ENCODE measurements around the gene TMEM145.
"Not testable (repeated sequence)": the region's sequence is repeated elsewhere in the genome, so short reads cannot be mapped to it uniquely, and the experiment has no call there.

TMEM145 gene

DNA sequence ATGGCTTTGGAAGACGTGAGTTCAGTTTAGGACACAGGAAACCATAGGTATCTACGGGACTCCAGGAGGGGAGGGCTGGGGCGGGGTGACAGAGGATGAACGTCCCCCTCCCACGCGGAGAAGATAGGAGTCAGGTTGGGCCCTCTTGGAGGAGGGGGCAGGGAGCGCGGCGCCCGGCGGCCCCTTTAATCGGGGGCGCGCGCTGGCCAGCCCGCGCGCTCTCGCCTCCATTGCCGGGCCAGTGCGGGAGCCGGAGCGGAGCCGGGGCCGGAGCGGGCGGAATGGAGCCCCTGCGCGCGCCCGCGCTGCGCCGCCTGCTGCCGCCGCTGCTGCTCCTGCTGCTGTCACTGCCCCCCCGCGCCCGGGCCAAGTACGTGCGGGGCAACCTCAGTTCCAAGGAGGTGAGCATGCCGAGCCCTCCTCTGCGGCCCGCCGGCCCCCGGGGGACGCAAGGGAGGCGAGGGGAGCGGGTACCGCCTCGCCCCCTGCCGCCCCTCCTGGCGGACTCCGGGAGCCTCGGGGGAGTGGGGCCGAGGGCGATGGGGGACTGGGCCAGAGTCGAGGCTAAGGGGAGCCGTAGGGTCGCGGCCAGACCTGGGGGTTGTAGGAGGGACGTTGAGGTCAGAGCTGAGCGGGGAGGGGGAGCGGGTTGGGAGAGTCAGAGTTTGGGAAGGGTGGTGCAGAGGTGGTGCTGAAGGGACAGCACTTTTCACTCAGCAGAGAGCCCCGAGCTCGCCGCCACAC, at the start of gene TMEM145:
TMEM145 (plus strand) TSS at position 214 of the 744 bp plus-strand sequence; CDS start at position 282, 68 bp downstream.
- Mint-ChIP-seq H3K4me1 (peaks cover 17% of the 10 kb centered on the region), H3K27me3 (peaks cover 50% of the 10 kb centered on the region), H3K9me3 (no peaks in the 10 kb centered on the region), H3K27ac (ENCODE audit: low read depth) (no peak within 1 kb of the TSS), H3K4me3 (peak within 1 kb of the TSS; percentile 71), H3K36me3 (ENCODE audit: insufficient read depth) (peaks cover 2% of the 10 kb centered on the region)
- DNase-seq (ENCODE audit: low spot score in 2 of 2) = no peak
- ATAC-seq (replicated peaks; ENCODE audit: extremely low read depth, poor library complexity, severe bottlenecking) = peak; percentile 68

DNA sequence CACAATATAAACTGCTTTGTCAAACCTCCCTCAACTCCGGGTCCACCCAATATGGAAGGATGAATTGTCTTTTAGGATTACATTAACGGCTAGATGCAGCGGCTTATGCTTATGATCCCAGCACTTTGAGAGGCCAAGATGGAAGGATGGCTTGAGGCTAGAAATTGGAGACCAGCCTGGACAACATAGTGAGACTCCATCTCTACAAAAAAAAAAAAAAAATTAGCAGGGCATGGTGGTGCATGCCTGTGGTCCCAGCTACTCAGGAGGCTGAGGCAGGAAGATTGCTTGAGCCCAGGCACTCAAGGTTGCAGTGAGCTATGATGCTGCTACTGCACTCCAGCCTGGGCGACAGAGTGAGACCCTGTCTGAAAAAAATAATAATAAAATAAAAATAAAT, 47.0 kb upstream of the TMEM145 start:
- H3K27me3 Mint-ChIP-seq; H3K4me3 Mint-ChIP-seq; ATAC-seq (replicated peaks; ENCODE audit: extremely low read depth, poor library complexity, severe bottlenecking); DNase-seq (ENCODE audit: low spot score in 2 of 2); H3K4me1 Mint-ChIP-seq; H3K27ac Mint-ChIP-seq (ENCODE audit: low read depth); H3K36me3 Mint-ChIP-seq (ENCODE audit: insufficient read depth); H3K9me3 Mint-ChIP-seq: not testable (repeated sequence)

DNA sequence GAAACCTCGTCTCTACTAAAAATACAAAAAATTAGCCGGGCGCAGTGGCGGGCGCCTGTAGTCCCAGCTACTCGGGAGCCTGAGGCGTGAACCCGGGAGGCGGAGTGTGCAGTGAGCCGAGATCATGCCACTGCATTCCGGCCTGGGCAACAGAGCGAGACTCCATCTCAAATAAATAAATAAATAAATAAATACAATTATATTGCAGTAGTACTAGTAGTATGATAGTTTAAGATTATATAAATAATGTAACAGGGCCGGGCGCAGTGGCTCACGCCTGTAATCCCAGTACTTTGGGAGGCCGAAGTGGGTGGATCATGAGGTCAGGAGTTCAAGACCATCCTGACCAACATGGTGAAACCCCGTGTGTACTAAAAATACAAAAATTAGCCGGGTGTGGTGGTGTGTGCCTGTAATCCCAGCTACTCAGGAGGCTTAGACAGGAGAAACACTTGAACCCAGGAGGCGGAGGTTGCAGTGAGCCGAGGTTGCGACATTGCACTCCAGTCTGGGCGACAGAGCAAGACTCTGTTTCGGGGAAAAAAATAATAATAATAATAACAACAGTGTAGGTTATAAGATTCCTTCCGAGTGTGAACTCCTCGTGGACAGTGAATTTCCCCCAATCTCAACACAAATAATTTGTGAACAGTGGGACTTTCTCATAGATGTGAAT, 46.0 kb upstream of the TMEM145 start:
- not testable (repeated sequence) for DNase-seq (ENCODE audit: low spot score in 2 of 2); H3K27ac Mint-ChIP-seq (ENCODE audit: low read depth); H3K4me3 Mint-ChIP-seq; H3K4me1 Mint-ChIP-seq; H3K9me3 Mint-ChIP-seq; H3K36me3 Mint-ChIP-seq (ENCODE audit: insufficient read depth); ATAC-seq (replicated peaks; ENCODE audit: extremely low read depth, poor library complexity, severe bottlenecking); H3K27me3 Mint-ChIP-seq

DNA sequence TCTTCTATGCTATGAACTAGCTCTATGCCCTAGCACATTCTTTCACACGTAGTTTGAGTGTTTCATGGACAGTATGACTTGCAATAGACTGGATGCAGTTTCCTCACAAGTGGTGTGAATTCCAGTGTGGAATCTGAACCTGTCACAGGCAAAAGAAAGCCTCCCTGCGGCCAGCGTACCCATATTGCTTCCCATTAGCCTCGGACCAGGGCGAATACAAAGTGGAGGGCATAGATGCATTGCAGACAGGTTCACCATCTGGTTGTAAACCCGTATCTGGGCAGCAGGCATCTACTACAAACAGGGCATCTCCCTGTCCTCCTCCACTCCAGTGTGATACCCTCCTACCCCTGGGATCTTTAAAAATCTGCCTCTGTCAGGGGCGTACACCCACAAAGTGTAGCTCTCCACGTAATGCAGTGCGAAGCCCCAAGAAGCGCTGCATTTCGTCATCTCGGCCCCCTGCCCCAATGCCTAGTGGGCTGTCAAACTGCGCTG, 45.4 kb upstream of the TMEM145 start:
- H3K27me3 Mint-ChIP-seq = no peaks in the 10 kb centered on the region
- peaks cover 11% of the 10 kb centered on the region for H3K36me3 Mint-ChIP-seq (ENCODE audit: insufficient read depth)
- H3K9me3 Mint-ChIP-seq = no peaks in the 10 kb centered on the region
- H3K4me3 Mint-ChIP-seq = no peak overlapping the region
- ATAC-seq (replicated peaks; ENCODE audit: extremely low read depth, poor library complexity, severe bottlenecking) (no peak), DNase-seq (ENCODE audit: low spot score in 2 of 2) (no peak)
- H3K4me1 Mint-ChIP-seq = no peaks in the 10 kb centered on the region
- no peak overlapping the region for H3K27ac Mint-ChIP-seq (ENCODE audit: low read depth)

DNA sequence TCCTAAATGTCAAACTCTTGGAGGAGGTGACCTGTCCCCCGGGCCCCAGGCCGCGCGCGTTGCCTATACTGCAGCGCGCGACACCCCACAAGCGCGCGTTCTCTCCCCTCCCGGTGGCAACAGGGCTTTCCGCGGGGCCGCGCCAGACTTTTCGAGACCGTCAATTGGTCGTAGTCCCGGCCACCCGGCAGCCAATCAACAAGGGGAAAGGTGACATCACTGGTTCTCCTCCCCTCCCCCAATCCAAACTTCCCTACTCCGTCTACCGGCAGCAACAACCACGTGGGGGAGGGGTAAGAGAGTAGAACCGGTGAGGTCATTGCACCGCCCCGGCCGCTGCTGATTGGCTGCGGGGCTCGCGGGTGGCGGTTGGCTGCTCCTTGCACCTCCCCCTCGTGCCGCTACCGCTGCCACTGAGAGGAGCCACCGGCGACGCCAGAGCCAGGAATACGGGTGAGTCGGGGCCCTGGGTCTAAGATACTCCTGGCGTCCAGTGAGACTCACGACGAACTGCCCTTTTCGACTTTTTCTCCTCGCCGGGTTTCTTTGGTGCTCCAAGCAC, 44.9 kb upstream of the TMEM145 start:
- DNase-seq (ENCODE audit: low spot score in 2 of 2) = peak; percentile 95 to 100
- Mint-ChIP-seq H3K4me3 (no peak overlapping the region), H3K9me3 (no peaks in the 10 kb centered on the region), H3K27ac (ENCODE audit: low read depth) (no peak overlapping the region), H3K27me3 (no peaks in the 10 kb centered on the region), H3K4me1 (no peaks in the 10 kb centered on the region), H3K36me3 (ENCODE audit: insufficient read depth) (peaks cover 12% of the 10 kb centered on the region)
- peak; percentile 61 for ATAC-seq (replicated peaks; ENCODE audit: extremely low read depth, poor library complexity, severe bottlenecking)

DNA sequence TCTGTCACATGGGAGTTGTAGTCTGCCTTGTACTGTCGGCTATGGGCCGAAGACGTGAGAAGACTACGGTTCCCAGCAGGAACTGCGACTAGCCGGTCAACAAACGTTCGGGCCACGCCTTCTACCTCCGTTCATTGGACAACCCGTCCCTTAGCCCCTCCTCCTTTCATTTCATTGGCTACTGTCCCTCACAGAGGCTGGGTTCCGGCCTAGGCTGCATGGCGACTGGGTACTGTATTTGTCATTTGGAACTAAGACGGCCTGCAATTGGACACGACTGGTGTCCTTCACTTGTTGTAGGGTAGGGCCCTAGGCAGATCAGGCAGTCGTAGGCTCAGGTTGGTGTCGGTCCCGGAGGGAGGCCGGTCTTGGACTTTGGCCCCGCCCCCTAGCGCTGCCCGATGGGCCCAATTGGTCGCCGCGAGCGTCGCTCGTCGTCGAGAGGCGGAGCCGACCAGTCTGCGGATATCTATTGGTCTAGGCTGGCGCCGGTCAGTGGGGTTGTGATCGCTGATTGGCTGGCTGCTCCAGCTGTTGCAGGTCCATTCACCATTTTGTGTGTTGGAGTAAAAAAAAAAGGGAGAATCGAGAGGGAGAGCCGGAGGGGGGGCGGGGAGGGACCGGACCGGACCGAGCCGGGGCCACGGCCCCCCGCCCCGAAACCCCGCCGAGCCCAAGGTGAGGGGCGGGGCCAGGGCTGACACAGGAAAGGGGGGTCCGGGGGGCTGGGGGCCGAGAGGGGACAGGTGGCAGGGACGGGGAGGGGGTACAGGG, 44.2 kb upstream of the TMEM145 start, which contains the start of gene CIC:
CIC (plus strand) TSS at position 549 of the 774 bp plus-strand sequence. CDS start 2,532 bp downstream, outside the sequence.
- Mint-ChIP-seq H3K4me3 (no peak within 1 kb of the TSS), H3K36me3 (ENCODE audit: insufficient read depth) (peaks cover 18% of the 10 kb centered on the region), H3K27ac (ENCODE audit: low read depth) (no peak within 1 kb of the TSS), H3K27me3 (no peaks in the 10 kb centered on the region), H3K4me1 (no peaks in the 10 kb centered on the region), H3K9me3 (no peaks in the 10 kb centered on the region)
- DNase-seq (ENCODE audit: low spot score in 2 of 2) = peak; percentile 95 to 99
- peak; percentile 88 for ATAC-seq (replicated peaks; ENCODE audit: extremely low read depth, poor library complexity, severe bottlenecking)

DNA sequence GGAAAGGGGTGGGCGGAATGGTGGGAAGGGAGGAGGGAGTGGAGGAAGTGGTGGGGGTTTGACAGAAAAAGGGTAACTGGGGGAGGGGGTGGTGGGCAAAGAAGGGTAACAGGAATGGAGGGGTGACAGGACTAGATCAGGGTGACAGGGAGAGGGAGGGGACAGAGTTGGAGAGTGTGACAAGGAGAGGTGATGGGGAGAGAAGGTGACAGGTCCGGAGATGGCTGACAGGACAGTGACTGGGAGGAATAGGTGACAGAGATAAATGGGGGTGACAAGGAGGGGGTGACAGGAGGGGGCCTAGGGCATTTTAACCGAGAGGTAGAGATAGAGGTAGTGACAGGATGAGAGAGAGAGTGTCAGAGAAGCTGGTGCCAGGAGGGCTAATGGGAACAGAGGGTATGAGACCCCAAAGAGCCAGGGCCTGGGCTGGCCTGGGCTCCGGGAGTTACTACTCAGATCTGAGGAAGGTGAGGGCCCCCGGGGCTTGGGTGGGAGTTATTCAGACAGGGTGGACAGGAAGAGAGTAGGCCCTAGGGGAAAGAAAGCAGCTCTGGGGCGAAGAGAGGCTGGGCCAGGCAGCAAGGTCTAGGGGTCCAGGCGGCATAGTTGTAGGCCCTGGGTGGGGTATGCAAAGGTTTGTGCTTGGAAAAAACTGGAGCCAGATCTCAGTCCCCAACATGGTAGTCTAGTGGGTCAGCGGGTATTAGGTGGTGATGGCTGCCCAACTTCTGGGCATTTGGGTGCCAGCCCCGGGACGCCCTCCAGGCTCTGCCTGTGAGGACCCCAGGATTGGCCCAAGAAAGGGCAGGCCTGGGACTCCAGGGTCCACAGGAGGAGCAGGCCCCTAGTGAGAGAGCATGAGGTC, 43.4 kb upstream of the TMEM145 start:
- Mint-ChIP-seq H3K9me3 (no peaks in the 10 kb centered on the region), H3K4me3 (no peak overlapping the region), H3K4me1 (peaks cover 3% of the 10 kb centered on the region), H3K27ac (ENCODE audit: low read depth) (no peak overlapping the region), H3K27me3 (no peaks in the 10 kb centered on the region), H3K36me3 (ENCODE audit: insufficient read depth) (peaks cover 20% of the 10 kb centered on the region)
- ATAC-seq (replicated peaks; ENCODE audit: extremely low read depth, poor library complexity, severe bottlenecking) = no peak
- DNase-seq (ENCODE audit: low spot score in 2 of 2) = no peak

DNA sequence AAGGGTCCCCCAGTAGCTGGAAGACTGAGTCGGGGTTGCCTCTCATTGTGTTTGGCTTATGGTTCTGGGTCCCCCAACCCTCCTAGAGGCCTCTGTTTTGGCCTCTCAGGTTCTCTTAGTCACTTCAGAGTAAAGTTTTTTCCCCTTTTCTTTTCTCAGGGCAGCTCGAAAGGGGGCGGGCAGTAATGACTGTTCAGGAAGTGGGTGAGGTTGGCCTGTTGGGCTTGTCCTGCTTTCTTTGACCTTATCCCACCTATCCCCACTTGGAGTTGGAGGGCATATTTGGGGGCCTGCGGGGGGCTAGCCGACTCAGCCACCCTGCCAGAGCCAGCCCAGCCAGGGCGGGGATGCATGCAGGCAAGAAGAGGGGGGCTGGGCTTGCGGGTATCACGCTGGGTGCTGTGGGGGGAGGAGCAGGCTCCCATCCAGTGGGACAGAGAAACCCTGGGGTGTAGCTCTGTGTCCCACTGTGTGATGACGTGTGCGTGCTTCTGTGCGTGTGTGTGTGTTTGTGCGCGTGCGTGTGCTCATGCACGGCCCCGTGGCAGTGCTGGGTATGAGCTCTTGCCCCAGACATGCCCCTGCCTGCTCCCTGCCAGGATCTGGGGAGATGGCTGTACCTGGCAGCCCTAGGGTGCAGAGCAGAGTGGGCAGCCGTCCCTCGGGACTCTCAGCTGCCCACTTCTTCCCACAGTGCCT, 42.6 kb upstream of the TMEM145 start:
- no peaks in the 10 kb centered on the region for H3K9me3 Mint-ChIP-seq
- H3K36me3 Mint-ChIP-seq (ENCODE audit: insufficient read depth) = peaks cover 23% of the 10 kb centered on the region
- H3K27me3 Mint-ChIP-seq = no peaks in the 10 kb centered on the region
- DNase-seq (ENCODE audit: low spot score in 2 of 2) (peak; percentile 58 to 77), ATAC-seq (replicated peaks; ENCODE audit: extremely low read depth, poor library complexity, severe bottlenecking) (peak; percentile 4)
- H3K4me3 Mint-ChIP-seq = no peak overlapping the region
- no peak overlapping the region for H3K27ac Mint-ChIP-seq (ENCODE audit: low read depth)
- peaks cover 10% of the 10 kb centered on the region for H3K4me1 Mint-ChIP-seq

DNA sequence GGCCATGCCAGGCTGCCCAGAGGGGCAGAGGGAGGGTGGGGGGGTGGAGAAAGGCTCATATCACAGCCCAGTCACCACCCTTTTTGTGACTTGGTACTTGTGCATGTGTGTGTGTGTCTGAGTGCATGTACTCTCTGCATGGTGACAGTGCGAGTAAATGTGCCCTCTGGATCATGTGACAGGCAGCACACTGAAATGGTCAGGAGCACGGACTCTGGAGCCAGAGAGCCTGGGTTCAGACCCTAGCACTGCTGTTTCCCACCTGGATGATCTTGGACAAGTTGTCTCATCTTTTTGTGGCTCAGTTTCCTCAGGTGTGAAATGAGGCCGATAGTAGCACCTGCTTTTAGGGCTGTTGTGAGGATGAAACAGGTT, 42.1 kb upstream of the TMEM145 start:
- H3K4me3 Mint-ChIP-seq = no peak overlapping the region
- no peak for DNase-seq (ENCODE audit: low spot score in 2 of 2)
- no peaks in the 10 kb centered on the region for H3K9me3 Mint-ChIP-seq
- peak overlapping the region; percentile 73 for H3K27ac Mint-ChIP-seq (ENCODE audit: low read depth)
- peaks cover 23% of the 10 kb centered on the region for H3K36me3 Mint-ChIP-seq (ENCODE audit: insufficient read depth)
- ATAC-seq (replicated peaks; ENCODE audit: extremely low read depth, poor library complexity, severe bottlenecking) = no peak
- H3K4me1 Mint-ChIP-seq = peaks cover 14% of the 10 kb centered on the region
- no peaks in the 10 kb centered on the region for H3K27me3 Mint-ChIP-seq

DNA sequence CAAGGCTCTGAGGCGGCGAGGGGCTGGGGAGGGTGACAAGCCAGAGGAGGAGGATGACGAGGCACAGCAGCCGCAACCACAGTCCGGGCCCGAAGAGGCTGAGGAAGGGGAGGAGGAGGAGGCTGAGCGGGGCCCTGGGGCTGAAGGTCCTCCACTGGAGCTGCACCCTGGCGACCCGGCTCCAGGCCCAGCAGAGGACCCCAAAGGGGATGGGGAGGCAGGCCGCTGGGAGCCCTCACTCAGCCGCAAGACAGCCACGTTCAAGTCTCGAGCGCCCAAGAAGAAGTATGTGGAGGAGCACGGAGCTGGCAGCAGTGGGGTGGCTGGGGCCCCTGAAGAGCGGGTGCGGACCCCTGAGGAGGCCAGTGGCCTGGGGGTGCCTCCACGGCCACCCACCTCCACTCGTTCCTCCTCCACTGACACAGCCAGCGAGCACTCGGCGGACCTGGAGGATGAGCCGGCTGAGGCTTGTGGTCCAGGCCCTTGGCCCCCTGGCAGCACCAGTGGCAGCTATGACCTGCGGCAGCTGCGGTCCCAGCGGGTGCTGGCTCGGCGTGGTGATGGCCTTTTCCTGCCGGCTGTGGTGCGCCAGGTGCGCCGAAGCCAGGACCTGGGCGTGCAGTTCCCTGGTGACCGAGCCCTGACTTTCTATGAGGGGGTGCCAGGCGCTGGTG, 41.1 kb upstream of the TMEM145 start:
- Mint-ChIP-seq H3K9me3 (no peaks in the 10 kb centered on the region), H3K36me3 (ENCODE audit: insufficient read depth) (peaks cover 23% of the 10 kb centered on the region), H3K4me3 (no peak overlapping the region), H3K27me3 (no peaks in the 10 kb centered on the region), H3K4me1 (peaks cover 18% of the 10 kb centered on the region), H3K27ac (ENCODE audit: low read depth) (peak overlapping the region; percentile 73)
- DNase-seq (ENCODE audit: low spot score in 2 of 2) (no peak), ATAC-seq (replicated peaks; ENCODE audit: extremely low read depth, poor library complexity, severe bottlenecking) (no peak)

DNA sequence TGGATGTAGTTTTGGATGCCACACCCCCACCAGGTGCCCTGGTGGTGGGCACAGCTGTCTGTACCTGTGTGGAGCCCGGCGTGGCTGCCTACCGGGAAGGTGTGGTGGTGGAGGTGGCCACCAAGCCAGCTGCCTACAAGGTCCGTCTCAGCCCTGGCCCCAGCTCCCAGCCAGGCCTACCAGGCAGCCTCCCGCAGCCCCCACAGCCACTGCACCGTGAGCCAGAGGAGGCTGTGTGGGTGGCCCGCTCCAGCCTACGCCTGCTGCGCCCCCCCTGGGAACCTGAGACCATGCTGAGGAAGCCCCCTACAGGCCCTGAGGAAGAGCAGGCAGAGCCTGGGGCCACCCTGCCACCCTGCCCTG, 40.6 kb upstream of the TMEM145 start:
- Mint-ChIP-seq H3K27me3 (no peaks in the 10 kb centered on the region), H3K36me3 (ENCODE audit: insufficient read depth) (peaks cover 23% of the 10 kb centered on the region), H3K4me3 (no peak overlapping the region), H3K9me3 (no peaks in the 10 kb centered on the region), H3K27ac (ENCODE audit: low read depth) (no peak overlapping the region), H3K4me1 (peaks cover 18% of the 10 kb centered on the region)
- DNase-seq (ENCODE audit: low spot score in 2 of 2) = no peak
- ATAC-seq (replicated peaks; ENCODE audit: extremely low read depth, poor library complexity, severe bottlenecking) = no peak
